ENCODE results near the gene PVRIG. TPM values are rescaled to one million over a fixed set of nuclear protein-coding genes. Genes with fewer than 3 reads are reported as not detected.

PVRIG gene
- total and polyA plus RNA-seq, 2 of the 4 experiments (the other 2 are of a cell fraction) = not detected

- 93% methylated on average over 3 of the region's 7 CpGs; no CpG with 5 or more reads in 1 of the 2 experiments for WGBS, 2 experiments (ENCODE audit: extremely low coverage in 2 of 2, insufficient read length in 1 of 2)
- no peak overlapping the region for H2BK120ac ChIP-seq (ENCODE audit: low read depth, low read length)
- no peak overlapping the region for H4K5ac ChIP-seq (ENCODE audit: low read depth, low read length)
- H3K27ac ChIP-seq (ENCODE audit: insufficient read depth, low read length) = no peak overlapping the region
- no peak overlapping the region for H3K23ac ChIP-seq (ENCODE audit: low read depth, low read length)
- H3K9ac ChIP-seq (ENCODE audit: low read depth, low read length) = no peak overlapping the region
- DNase-seq (no peak), ATAC-seq (ENCODE audit: low read depth) (no peak)
- H4K8ac ChIP-seq (ENCODE audit: low read depth in 2 of 2, low read length in 2 of 2) = no peak overlapping the region
- no peak overlapping the region for H3K18ac ChIP-seq (ENCODE audit: low read depth, low read length)
- intact Hi-C loops (cut with micrococcal nuclease) (no loop called here), dilution Hi-C loops (cut with HindIII; ENCODE audit: low sequenced_read_pairs, unreplicated experiment) (no loop called here), in situ Hi-C loops (cut with MboI; ENCODE audit: low sequenced_read_pairs) (no loop called here)
- H3K79me1 ChIP-seq (ENCODE audit: low read depth in 1 of 2, low read length in 2 of 2) = no peaks in the 10 kb centered on the region; a peak in 2 of 4 replicates
- no peak overlapping the region for H2BK15ac ChIP-seq (ENCODE audit: low read depth, low read length)
- H3K4ac ChIP-seq (ENCODE audit: low read depth, low read length) = no peak overlapping the region
- H2AK9ac ChIP-seq (replicated peaks; ENCODE audit: low read depth, low read length, poor library complexity) = no peak overlapping the region
- H2AK5ac ChIP-seq (ENCODE audit: low read depth, low read length) = no peak overlapping the region
- TF ChIP-seq ELK1 (IDR thresholded peaks at IDR 0.05; ENCODE audit: borderline replicate concordance, low read depth, low read length) (no peak), FOS (IDR thresholded peaks at IDR 0.05; ENCODE audit: low read depth, low read length) (no peak), BHLHE40 (IDR thresholded peaks at IDR 0.05; ENCODE audit: low read depth, low read length) (no peak), MAFK (IDR thresholded peaks at IDR 0.05; ENCODE audit: low read depth, low read length) (no peak), RFX5 (IDR thresholded peaks at IDR 0.05; ENCODE audit: low read depth, low read length) (no peak), CTCF (conservative IDR thresholded peaks at IDR 0.05; ENCODE audit: low read depth, low read length) (no peak), RCOR1 (IDR thresholded peaks at IDR 0.05; ENCODE audit: insufficient replicate concordance, low read length) (no peak), CEBPB (IDR thresholded peaks at IDR 0.05; ENCODE audit: low read depth, low read length) (no peak), MXI1 (IDR thresholded peaks at IDR 0.05; ENCODE audit: borderline replicate concordance, low read depth, low read length) (no peak), RAD21 (IDR thresholded peaks at IDR 0.05; ENCODE audit: low read length) (no peak), USF2 (IDR thresholded peaks at IDR 0.05; ENCODE audit: low read depth, low read length) (no peak), CHD1 (IDR thresholded peaks at IDR 0.05; ENCODE audit: low read depth, low read length) (no peak), MAZ (IDR thresholded peaks at IDR 0.05; ENCODE audit: borderline replicate concordance, low read depth, low read length) (no peak), NFE2L2 (IDR thresholded peaks at IDR 0.05; ENCODE audit: low read depth, low read length) (no peak), POLR2A (IDR thresholded peaks at IDR 0.05; ENCODE audit: low read depth, low read length) (no peak), SMC3 (IDR thresholded peaks at IDR 0.05; ENCODE audit: low read depth, low read length) (no peak)
- no peaks in the 10 kb centered on the region for H3K9me3 ChIP-seq (ENCODE audit: control insufficient read depth, insufficient read depth, low read length)
- ChIA-PET POLR2A (ENCODE audit: unreplicated experiment) (no interaction called here), CTCF (no interaction called here)
- no peak overlapping the region for H2BK20ac ChIP-seq (ENCODE audit: low read depth, low read length)
- no peak overlapping the region for H2BK5ac ChIP-seq (ENCODE audit: low read depth, low read length, poor library complexity, severe bottlenecking)
- no peaks in the 10 kb centered on the region for H3K27me3 ChIP-seq (ENCODE audit: control insufficient read depth, insufficient read depth, low read length)
- H4K91ac ChIP-seq (ENCODE audit: insufficient read depth, low read depth, low read length) = no peak overlapping the region
- no peaks in the 10 kb centered on the region for H3K4me1 ChIP-seq (ENCODE audit: control insufficient read depth, insufficient read depth, low read length)
- peaks cover 5% of the 10 kb centered on the region for H4K20me1 ChIP-seq (ENCODE audit: insufficient read depth, low read length)
- no peak overlapping the region for H3K4me2 ChIP-seq (ENCODE audit: low read depth, low read length)
- no peak overlapping the region for H2AFZ ChIP-seq (replicated peaks; ENCODE audit: low read length, poor library complexity)
- H3K4me3 ChIP-seq (ENCODE audit: insufficient read depth, low read depth, low read length) = no peak overlapping the region
- no peak overlapping the region for H3K56ac ChIP-seq (ENCODE audit: extremely low read depth, insufficient read depth, low read length)
- no peak overlapping the region for H3K14ac ChIP-seq (replicated peaks; ENCODE audit: low read depth, low read length)
- BruUV-seq (replicated peaks) = no TSS peak
- no peaks in the 10 kb centered on the region for H3K36me3 ChIP-seq (ENCODE audit: control insufficient read depth, insufficient read depth, low read length)
- H3K9me1 ChIP-seq (ENCODE audit: insufficient read depth, low read length) = no peaks in the 10 kb centered on the region
Observed at GRCh38 chr7:100257017-100257416, 37.3 kb downstream of the PVRIG start.

Measured in IMR-90 (cell line).